Glutamatergic neuron (in vitro differentiated cells): ENCODE data around the gene AKAP12. TPM values are rescaled to one million over a fixed set of nuclear protein-coding genes. Genes with fewer than 3 reads are reported as not detected.

Experiments
- DNase-seq: peaks from one replicate; pipeline ENCODE4 v3.0.0; 2022
- H3K27ac Mint-ChIP-seq: one replicate; pipeline ENCODE4 v1.8.0; 2020; ENCODE audit warnings: mild to moderate bottlenecking, mixed read lengths, inconsistent platforms; ENCODE audit not compliant: unreplicated experiment
- H3K27me3 Mint-ChIP-seq: one replicate; pipeline ENCODE4 v1.8.0; 2020; ENCODE audit warnings: mild to moderate bottlenecking, moderate library complexity, mixed read lengths, inconsistent platforms; ENCODE audit not compliant: unreplicated experiment
- H3K36me3 Mint-ChIP-seq: one replicate; pipeline ENCODE4 v1.8.0; 2020; ENCODE audit warnings: mild to moderate bottlenecking, mixed read lengths, inconsistent platforms; ENCODE audit not compliant: unreplicated experiment
- H3K4me1 Mint-ChIP-seq: one replicate; pipeline ENCODE4 v1.8.0; 2020; ENCODE audit warnings: mild to moderate bottlenecking, low read depth, mixed read lengths, inconsistent platforms; ENCODE audit not compliant: unreplicated experiment
- H3K4me3 Mint-ChIP-seq: one replicate; pipeline ENCODE4 v1.8.0; 2020; ENCODE audit warnings: mild to moderate bottlenecking, mixed read lengths, inconsistent platforms; ENCODE audit not compliant: unreplicated experiment
- H3K9me3 Mint-ChIP-seq: one replicate; pipeline ENCODE4 v1.8.0; 2020; ENCODE audit warnings: mild to moderate bottlenecking, moderate library complexity, mixed read lengths, inconsistent platforms; ENCODE audit not compliant: unreplicated experiment
- total RNA-seq: library from RNA; stranded (reverse); fragmentation: NEBNext Ultra II Directional; extraction: Animal tissue kit (Norgen Biotek cat#: 25700); gene quantifications from one replicate; pipeline ENCODE4 v1.2.1, GENCODE V29; 2021; ENCODE audit not compliant: unreplicated experiment
- TF ChIP-seq, protein P1 (sequence below): fragments of 200-600 bp; sonication (generic); IDR thresholded peaks from one replicate; pipeline ENCODE4 v1.5.0; 2021; ENCODE audit not compliant: partially characterized antibody, unreplicated experiment

Gene AKAP12
- total RNA-seq, 1 donor from 2014 or later, result 240 TPM

DNA sequence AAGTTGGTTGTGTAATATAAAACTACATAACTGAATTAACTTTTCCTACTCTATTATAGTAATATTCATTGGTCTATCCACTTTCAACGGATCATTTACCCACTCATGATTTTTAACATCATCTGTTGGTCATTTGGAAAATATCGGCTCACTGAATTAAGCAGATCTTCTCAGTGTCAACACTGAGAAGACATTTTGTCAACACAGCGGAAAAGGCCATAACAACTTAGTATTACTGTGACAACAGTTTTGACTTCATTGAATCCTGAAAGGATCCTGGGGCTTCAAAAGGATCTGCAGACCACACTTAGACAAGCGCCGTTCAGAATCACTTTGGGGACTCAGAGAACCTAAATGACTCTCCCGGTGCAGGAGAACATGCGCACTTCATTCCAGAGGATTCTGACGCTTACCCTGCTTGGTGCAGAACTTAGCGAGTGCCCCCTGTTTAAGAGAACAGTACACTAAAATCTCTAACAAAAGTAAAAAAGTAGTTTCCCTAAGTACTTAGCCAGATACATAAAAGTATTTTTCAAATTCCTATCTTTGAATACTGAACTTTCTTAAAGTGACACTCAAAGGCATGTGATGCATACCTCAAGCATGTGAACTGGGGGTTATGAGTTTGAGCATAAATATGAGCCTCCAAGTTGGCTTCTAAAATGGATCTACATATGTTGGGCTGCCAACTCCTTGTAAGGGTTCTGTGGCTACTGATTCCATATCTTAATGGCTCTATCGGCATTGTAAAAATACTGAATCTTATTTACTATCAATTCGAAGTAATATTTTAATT lies 147.6 kb downstream of the AKAP12 start:
- Mint-ChIP-seq H3K9me3 (peaks cover 14% of the 10 kb centered on the region), H3K4me1 (peaks cover 6% of the 10 kb centered on the region), H3K4me3 (no peak overlapping the region), H3K36me3 (no peaks in the 10 kb centered on the region), H3K27ac (no peak overlapping the region), H3K27me3 (peaks cover 11% of the 10 kb centered on the region)
- TF ChIP-seq, protein P1, sequence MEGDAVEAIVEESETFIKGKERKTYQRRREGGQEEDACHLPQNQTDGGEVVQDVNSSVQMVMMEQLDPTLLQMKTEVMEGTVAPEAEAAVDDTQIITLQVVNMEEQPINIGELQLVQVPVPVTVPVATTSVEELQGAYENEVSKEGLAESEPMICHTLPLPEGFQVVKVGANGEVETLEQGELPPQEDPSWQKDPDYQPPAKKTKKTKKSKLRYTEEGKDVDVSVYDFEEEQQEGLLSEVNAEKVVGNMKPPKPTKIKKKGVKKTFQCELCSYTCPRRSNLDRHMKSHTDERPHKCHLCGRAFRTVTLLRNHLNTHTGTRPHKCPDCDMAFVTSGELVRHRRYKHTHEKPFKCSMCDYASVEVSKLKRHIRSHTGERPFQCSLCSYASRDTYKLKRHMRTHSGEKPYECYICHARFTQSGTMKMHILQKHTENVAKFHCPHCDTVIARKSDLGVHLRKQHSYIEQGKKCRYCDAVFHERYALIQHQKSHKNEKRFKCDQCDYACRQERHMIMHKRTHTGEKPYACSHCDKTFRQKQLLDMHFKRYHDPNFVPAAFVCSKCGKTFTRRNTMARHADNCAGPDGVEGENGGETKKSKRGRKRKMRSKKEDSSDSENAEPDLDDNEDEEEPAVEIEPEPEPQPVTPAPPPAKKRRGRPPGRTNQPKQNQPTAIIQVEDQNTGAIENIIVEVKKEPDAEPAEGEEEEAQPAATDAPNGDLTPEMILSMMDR, result no peak
- no peak for DNase-seq

GRCh38 chr6:151388236-151388635 lies 148.5 kb downstream of the AKAP12 start:
- no peak overlapping the region for H3K4me3 Mint-ChIP-seq
- no peak for DNase-seq

GRCh38 chr6:151388997-151389617 lies 149.3 kb downstream of the AKAP12 start:
- peak overlapping the region; percentile 99 for H3K27ac Mint-ChIP-seq
- TF ChIP-seq, protein P1, result no peak
- no peak for DNase-seq
- peaks cover 12% of the 10 kb centered on the region for H3K4me1 Mint-ChIP-seq
- H3K36me3 Mint-ChIP-seq, result no peaks in the 10 kb centered on the region
- peak overlapping the region; percentile 97 for H3K4me3 Mint-ChIP-seq
- H3K27me3 Mint-ChIP-seq, result peaks cover 11% of the 10 kb centered on the region
- peaks cover 14% of the 10 kb centered on the region for H3K9me3 Mint-ChIP-seq

More at GRCh38 chr6:151388236-151388635, 148.5 kb downstream of the AKAP12 start:
- H3K27me3 Mint-ChIP-seq, result peaks cover 11% of the 10 kb centered on the region
- no peak overlapping the region for H3K27ac Mint-ChIP-seq
- no peaks in the 10 kb centered on the region for H3K36me3 Mint-ChIP-seq
- TF ChIP-seq, protein P1, result no peak
- H3K9me3 Mint-ChIP-seq, result peaks cover 14% of the 10 kb centered on the region
- H3K4me1 Mint-ChIP-seq, result peaks cover 12% of the 10 kb centered on the region

- peak overlapping the region; percentile 99 for H3K27ac Mint-ChIP-seq
- TF ChIP-seq, protein P1, result no peak
- DNase-seq, result peak; percentile 49
- peaks cover 12% of the 10 kb centered on the region for H3K4me1 Mint-ChIP-seq
- H3K9me3 Mint-ChIP-seq, result peaks cover 14% of the 10 kb centered on the region
- no peaks in the 10 kb centered on the region for H3K36me3 Mint-ChIP-seq
- H3K27me3 Mint-ChIP-seq, result peaks cover 11% of the 10 kb centered on the region
- H3K4me3 Mint-ChIP-seq, result peak overlapping the region; percentile 97
Measured at GRCh38 chr6:151389618-151390275, 150.0 kb downstream of the AKAP12 start.
